ENCODE results near the gene NRXN2.
"Not testable (repeated sequence)": the region's sequence is repeated elsewhere in the genome, so short reads cannot be mapped to it uniquely, and the experiment has no call there.

The NRXN2 gene

DNA sequence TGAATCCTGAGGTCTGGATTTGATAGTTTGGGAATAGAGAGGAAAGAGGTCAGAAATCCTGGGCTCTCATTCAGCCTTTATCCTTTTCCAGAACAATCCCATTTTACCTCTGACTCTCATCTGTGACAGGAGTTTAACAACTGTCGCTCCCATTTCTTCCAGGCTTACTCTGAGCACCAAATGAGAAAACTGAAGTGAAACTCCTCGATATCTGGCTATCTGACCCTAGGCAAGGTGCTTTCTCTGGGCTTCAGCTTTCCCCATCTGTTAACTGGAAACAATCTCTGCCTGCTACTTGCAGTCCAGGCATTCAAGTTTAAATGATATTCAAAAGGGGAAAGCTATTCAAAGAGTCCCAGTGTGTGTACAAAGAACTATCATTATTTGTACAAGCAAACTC lies 50.1 kb downstream of the NRXN2 start:
- no peak for DNase-seq

DNA sequence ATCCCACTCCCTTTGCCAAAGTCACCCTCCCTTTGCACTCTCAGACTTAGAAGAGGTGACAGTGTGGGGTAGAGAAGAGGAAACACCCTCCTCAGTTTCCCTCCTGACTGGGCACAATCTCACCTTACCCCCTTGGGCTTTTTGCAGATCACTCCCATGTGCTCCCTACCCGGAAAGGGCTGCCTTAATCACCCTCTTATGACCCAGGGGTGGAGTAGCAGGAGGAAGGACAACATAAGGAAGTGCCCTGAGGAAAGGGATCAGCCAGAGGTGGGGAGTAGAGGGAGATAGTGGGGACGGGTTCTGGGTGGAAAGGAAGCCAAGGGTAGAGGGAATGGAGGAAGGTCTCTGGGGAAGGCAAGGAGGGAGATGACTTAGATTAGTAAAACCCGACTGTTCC lies 52.0 kb downstream of the NRXN2 start:
- DNase-seq = no peak

DNA sequence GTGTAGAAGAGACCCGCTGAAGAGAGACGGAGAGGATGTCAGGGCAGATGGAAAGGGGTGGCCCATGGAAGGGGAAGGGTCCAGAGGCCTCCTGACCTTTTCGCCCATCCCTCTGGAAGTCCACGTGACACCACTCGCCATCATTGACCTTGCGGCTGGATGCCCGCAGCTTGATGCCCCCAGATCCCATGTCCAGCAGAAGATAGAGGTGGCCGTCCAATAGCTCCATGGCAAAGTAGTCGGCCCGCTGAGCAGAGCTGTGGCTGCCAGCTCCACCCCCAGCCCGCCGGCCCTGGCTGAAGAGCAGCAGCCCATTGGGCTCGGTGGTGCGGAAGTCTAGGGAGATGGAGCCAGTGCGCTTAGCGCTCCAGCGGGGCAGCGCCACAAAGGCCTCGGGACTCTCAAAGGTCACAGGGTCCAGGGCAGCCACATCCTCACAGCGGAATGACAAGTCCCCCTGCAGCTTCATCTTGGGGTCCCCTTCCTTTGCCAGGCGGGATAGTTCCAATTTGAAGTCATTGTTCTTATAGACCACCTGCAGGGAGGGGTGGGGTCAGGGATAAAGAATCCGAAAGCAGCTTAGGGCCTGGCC lies 55.7 kb downstream of the NRXN2 start:
- DNase-seq = no peak

DNA sequence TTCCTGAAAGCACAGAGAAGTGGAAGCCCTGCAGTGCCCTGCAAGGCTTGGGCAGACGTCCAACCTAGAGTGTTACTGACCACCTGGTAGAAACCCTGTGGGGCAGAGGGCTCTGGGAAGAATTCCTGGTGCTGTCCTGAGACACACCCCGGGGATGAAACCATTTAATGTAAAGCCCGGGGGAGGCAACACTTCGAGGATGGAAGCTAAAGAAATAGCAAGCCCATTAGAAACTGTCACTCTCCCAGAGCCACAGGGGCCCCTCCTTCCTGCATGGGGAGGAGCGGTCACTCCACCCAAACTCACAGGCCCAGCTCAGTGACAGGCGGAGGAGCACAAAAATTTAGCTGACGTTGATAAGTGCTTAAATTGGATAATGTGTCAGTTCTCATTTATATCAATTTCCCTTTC lies 57.6 kb downstream of the NRXN2 start:
- no peak for DNase-seq

DNA sequence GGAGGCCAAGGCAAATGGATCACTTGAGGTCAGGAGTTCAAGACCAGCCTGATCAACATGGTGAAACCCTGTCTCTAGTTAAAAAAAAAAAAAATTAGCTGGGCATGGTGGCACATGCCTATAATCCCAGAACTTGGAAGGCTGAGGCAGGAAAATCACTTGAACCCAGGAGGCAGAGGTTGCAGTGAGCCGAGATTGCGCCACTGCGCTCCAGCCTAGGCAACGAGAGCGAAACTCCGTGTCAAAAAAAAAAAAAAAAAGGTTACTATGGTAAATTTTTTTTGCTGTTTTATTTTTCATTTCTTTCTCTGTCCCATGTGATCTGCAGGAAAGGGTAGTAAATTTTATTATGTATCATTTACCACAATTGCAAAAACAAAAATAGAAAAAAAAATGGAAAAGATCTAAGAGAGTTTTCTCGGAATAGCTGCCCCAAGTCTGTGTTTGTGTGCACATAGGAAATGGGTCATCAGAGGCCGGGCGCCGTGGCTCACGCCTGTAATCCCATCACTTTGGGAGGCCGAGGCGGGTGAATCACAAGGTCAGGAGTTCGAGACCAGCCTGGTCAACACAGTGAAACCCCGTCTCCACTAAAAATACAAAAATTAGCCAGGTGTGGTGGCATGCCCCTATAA lies 58.6 kb downstream of the NRXN2 start:
- DNase-seq = not testable (repeated sequence)

DNA sequence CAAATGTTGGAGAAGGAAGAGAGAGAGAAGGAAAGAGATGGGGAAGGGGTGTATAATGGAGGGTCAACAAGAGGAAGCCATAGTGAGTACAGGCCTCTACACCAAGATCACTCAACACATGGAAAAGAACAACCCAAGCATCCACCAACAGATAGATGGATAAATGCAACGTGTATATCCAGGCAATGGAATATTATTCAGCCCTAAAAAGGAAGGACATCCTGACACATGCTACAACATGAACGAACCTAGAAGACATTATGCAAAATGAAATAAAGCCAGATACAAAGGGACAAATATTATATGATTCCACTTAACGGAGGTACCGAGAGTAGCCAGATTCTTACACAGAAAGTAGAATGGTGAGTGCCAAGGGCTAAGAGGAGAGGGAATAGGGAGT lies 59.3 kb downstream of the NRXN2 start:
- no peak for DNase-seq

DNA sequence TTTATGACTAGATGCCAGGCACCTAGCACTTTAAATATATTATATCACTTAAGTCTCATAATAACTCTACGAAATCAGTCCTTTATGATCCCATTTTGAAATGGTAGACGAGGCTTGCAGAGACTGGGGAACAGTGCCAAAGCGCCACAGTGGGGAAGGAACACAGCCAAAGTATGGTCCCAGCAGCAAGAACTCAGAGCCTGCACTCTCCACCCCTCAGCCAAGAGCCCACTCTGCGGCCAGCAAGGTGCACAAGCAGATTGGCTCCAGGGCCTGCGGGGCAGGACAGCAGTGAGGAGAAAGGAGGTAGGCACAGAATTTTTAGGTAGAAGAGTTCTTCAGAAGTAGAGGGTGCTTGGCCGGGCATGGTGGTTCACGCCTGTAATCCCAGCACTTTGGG lies 61.4 kb downstream of the NRXN2 start:
- DNase-seq = no peak

DNA sequence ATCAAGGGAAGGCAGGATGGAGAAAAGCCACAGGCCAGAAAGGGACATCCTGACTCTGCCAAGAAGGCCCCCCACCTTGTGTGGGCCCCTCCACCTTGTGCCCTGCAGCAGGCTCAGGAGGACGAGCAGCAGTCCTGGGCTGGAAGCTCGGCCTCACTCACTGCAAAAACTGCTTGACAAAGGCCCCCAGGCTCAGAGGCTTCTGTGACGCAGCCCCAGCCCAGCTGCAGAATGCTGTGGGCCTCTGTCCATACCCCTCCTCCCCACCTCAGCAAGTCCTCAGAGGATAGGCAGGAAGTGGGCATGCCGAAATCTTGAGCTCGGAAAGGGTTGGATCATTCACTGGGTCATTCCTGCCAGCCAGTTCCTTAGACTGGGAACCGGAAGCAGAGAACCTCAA lies 61.9 kb downstream of the NRXN2 start:
- peak; percentile 81 for DNase-seq

DNA sequence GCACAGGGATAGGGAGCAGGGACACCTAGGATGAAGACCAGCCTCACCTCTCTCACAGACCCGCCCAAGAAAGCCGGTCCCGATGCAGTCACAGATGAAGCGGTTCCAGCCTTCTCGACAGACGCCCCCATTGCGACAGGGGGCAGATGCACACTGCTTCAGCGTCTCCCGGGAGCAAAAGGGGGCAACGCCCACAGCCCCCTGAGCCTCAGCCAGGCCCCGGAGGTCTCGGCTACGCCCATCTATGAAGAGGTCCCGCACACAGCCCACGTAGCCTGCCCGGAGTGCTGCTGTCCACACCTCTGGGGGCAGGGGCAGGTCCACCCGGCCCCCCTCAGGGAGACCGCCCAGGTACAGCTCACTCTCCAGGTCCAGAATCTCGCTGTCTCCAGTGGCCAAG lies 62.3 kb downstream of the NRXN2 start:
- no peak for DNase-seq

DNA sequence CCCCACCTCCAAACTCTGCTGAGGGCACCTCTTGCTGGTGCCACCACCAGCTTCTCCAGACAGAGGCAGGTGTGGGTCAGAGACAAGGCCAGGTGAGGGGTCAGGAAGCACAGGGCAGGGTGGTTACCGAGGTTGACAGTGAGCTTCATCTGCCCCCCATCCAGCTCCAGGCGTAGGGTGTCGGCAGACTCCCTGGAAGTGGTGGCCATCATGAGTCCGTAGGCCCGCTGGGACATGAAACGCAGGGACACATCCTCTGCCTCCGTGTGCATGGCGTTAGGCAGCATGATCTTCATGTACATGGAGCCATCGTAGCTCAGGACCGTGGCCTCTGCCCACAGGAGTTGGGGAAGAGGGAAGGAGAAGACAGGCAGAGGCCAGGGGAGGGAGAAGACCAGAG lies 62.8 kb downstream of the NRXN2 start:
- no peak for DNase-seq

DNA sequence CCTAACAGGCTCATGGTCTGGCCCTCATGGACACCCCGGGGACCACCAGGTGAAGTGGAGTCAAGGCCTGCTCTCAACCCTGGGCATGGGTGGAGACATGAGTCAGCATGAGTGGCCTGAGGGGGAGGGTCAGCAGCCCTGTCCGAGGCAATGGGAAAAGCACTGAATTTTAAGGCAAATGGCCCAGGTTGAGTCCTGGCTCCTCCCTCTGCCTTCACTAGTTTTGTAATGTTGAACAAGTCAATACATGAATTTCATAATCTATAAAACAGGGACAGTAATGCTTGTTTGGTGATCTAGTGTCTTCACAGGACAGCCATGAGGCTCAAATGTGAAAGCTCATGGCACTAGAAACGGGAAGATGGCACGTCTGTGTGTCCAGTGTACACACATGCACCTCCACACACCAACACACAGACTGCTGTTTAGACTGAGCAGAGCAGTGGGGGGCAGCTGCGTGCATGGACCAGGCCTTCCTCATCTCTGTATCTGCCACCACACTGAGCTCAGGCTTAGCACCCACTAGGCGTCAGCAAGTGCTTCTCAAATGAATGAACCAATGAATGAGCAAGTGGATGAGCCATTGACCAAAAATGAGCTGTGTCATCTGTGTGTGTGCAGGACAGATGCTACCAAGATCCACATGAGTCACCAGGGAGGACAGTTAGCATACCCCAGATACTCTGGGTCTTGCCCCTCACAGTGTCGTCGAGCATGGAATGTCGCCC lies 63.4 kb downstream of the NRXN2 start:
- peak; percentile 91 for DNase-seq

DNA sequence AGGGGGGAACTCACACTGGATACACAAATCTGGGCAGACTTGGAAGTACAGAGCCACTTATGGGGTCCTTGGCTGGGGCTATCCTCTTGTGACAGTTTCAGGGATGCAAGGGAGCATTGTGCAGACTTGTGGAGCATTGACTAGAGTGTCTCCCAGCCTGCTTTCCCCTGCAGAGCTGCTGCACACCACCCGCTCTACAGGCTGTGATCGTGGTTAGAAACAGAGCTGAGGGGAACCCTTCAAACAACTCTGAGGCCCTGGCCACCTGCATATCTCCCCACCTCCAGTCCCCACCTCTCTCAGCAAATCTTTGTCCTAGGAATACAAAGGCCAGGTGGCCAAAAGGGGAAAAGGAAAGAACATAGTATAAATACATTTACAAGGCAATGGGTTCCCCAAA lies 64.7 kb downstream of the NRXN2 start:
- no peak for DNase-seq

DNA sequence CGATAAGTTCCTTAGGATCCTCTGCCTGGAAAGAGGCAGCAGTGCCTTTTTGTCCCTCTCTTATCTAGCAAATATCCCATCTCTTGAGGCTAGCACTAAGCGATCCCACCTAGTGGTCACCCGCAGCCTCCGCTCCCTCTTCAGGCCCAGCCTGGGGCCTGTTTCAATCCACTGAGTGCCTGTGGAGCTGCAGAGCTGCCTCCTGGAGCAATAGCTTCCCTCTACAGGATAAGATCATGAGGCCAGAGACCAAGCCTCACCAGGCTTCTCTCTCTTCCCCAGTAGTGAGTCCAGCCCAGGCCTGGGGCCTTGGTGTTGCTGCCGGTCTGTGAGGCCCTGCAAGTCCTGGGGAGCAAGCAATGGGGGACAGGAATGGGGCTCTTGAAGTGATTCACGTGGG lies 66.1 kb downstream of the NRXN2 start:
- no peak for DNase-seq

DNA sequence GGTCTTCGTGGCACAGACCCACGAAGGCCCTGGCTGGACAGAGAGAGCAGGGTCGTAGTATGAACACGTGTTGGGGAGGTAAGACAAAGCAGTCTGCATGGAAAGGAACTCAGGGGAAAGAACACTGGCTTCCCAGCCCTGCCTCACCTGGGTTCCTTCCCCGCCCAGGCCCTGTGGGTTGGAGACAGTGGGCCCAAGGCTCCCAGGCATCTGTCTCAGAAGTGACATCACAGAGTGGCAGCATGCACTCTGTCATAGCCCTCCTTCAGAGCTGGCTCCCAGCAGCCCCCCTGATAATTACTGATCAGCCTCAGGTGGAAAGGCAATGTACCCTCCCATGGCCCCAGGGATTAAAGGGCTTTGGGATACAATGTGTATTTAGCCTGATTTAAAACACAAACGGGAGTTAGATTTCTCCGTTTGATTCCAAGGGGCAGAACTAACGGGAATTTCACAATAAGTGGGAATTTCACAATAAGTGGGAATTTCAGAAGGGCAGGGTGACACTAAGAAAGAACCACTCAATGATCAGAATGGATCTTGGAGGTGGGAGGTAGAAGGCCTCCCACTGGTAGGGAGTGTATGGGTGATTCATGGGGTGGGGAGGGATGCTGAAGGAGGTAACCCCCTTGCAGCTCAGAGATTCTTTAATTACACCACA lies 66.9 kb downstream of the NRXN2 start:
- peak; percentile 12 for DNase-seq

DNA sequence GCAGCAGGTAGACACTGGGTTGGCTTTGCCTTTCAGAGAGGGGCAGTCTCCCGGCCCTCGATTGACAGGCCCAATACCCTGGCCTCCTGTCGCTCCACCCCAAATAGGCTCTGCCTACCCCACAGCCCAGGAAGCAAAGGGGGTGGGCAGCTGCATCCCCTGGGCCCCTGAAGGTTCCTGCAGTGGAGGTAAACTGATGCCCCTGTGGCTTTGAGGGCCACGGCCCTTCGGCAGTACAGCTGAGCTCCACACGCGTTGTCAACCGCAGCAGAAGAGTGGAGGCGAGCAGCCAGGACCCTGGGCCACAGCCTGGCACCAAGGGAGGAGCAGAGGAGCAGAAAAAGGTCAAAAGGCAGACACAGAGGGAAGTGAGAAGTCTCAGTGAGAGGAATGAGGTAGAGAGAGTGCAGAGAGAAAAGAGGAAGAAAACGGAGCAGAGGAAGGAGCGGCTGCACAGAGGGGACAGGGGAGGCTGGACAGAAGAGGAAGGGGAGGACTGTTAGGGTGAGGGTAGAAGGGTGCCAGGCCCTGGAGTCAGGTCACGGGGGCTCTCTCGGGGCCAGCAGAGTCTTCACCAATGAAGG lies 67.9 kb downstream of the NRXN2 start:
- no peak for DNase-seq

DNA sequence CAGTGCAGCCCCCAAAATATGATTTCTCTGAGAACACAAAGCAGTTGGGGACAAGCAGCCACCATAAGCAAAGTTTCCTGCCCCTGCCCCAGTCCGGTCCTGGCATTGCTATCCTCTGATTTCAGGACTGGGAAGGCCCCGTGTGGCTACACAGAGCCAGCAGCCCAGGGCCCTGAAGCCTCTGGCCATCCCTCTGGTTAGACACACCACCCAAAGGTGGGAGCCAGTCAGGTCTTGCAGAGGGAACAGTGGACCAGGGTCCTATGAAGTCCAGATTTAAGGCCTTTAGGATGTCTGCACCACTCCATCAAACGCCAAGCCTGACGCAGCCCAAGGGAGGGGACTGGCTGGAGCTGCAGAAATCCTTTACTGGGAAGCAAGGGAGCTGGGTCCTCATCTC lies 68.6 kb downstream of the NRXN2 start:
- DNase-seq = no peak

DNA sequence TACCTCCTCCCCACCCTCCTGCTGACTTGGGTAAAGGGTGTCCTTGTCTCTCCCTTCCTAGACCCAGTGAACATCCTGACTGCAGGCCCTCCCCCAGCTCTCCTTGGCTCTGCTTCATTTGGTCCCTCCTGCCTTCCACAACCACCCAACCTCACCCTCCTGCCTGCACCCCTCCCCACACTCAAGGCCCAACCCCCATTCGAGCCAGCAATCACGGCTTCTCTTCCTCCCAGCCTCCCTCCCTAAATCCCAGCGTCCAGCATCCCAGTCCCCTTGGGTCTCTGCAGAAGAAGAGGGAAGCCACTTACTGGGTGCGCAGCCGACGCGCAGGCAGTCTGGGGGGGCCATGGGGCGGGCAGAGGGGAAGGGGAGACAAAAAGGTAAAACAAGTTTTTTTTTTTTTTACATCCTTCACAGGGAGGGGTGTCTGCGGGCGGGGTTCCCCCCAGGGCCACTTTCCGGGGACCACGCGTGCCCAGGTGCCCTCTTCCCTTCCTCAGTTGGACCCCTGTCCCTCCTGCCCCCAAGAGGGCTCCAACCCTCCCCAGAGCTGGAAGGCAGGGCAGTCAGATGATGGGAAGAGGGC lies 69.5 kb downstream of the NRXN2 start:
- DNase-seq = no peak

DNA sequence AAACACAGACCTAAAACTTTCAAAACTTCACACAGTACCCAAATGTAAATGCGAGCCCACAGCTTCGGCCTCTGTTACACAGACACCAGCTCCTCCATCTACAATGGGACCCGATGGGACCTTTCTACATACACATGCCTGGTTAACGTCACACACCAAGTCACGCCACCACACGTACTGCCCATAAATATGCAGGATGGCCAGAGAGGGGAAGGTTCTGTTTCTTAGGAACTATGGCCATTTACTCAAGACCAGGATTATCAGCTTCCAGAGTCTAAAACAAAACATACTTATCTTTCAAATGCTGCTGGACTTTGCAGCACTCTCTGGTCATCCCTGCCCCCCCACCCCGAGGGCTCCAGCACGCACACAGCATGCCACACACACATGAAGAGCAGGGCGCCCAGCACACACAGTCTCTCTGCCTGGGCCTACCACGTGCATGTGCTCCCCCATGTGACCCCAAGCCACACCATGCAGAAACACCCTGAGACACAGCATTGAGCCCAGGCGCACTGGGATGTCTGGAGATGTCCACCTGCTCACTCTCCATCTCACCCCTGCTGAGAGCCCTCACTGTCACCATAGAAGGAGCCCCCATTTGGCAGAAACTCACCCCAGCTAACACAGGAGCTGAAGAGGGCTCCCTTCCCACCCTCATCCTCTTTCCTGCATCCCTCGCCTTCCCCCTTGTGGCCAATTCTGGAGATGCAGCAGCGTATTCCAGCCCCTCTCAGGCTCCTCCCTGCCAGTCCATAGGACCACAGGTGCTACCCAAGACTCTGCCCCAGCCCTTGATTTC lies 70.2 kb downstream of the NRXN2 start:
- DNase-seq = peak; percentile 65

DNA sequence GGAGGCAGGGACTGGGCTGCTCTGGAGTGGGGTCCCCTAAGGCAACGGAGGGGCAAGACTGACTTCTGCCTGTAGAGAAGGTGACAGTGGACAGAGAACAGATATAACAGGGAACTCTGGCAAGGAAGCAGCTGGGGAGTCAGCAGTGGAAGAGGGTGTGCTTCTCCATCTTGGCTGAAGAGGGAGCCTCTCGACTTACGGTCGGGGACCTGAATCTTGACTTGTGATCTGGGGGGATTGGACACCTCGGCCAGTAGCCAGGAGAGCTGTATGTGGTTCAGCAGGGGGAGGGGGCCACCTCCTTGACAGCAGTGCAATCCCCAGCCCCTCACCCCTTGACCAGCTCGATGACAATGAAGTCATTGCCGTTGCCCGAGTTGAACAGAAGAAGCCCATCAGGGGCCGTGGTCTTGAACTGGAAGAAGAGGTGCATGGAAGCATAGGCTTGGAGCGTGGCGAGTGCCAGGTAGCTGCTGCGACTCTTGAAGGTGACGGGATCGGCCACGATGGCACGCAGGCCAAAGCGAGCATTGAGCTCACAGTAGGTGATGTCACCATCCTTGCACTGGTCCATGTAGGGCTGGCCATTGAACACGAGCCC lies 72.0 kb downstream of the NRXN2 start:
- DNase-seq = peak; percentile 9

DNA sequence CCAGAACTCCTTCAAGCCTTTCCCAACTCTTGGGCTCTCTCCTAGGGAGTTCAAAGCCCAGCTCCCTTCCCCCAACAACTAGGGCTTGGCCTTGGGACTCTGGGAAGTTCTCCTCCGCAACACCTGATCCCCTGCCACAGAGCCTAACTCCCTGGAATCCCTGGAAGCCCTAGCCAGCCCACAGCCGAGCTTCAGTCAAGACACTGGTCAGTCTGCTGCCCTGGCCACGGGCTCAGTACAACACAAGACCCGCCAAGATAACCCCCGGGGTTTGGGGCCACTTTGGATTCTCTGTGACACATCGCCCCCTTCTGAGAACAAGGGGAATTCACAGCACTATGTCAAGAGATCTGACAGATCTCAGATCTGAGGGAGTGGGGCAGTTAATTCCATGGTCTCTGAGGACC lies 73.7 kb downstream of the NRXN2 start:
- no peak for DNase-seq

DNA sequence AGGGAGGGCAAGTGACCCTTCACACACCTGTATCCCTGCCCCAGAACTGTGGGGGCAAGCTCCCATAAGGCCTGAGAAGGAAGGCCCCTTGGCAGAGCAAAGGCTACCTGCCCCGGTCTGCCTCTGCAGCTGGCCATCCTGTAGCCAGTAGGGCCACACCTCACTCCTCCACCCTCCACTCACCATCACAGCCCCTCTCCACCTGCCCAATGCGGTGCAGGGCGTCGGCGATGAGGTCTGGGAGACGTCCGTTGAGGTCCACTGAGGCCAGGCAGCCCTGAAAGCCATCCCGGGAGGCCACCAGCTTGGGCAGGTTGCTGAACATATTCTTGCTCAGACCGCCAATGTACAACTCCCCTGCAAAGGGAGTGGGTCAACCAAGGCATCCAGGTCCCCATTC lies 74.4 kb downstream of the NRXN2 start:
- DNase-seq = no peak

All from fibroblast of skin of abdomen (primary cell).